ENCODE measurements around the gene CHN2. TPM values are rescaled to one million over a fixed set of nuclear protein-coding genes. Genes with fewer than 3 reads are reported as not detected.

The CHN2 gene
- total RNA-seq, 2 experiments from 2014 or later, result 1.7 to 1.8 TPM

DNA sequence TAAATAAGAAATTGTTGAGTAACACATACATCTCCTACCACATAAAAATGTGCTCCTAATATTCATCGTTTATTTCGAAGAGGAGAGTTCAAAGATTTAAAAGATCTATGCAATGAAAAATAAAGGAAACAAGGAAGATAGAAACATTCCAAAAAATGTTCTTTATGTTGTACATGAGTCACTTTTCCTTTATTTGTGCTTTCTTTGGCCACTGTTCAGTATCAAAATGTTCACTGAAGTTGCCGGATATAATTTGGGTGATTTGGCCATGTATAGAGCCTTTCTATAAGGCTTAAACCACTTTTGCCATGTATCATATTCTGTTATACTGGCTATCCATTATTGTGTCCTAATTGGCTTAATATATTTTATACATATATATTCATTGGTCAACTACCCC, 306.1 kb downstream of the CHN2 start:
- ATAC-seq, result no peak
- TF ChIP-seq, protein P1, sequence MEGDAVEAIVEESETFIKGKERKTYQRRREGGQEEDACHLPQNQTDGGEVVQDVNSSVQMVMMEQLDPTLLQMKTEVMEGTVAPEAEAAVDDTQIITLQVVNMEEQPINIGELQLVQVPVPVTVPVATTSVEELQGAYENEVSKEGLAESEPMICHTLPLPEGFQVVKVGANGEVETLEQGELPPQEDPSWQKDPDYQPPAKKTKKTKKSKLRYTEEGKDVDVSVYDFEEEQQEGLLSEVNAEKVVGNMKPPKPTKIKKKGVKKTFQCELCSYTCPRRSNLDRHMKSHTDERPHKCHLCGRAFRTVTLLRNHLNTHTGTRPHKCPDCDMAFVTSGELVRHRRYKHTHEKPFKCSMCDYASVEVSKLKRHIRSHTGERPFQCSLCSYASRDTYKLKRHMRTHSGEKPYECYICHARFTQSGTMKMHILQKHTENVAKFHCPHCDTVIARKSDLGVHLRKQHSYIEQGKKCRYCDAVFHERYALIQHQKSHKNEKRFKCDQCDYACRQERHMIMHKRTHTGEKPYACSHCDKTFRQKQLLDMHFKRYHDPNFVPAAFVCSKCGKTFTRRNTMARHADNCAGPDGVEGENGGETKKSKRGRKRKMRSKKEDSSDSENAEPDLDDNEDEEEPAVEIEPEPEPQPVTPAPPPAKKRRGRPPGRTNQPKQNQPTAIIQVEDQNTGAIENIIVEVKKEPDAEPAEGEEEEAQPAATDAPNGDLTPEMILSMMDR (IDR thresholded peaks at IDR 0.05), result no peak
- Mint-ChIP-seq H3K4me1 (ENCODE audit: low read depth) (no peaks in the 10 kb centered on the region), H3K27me3 (no peaks in the 10 kb centered on the region), H3K27ac (no peak overlapping the region), H3K4me3 (no peak overlapping the region), H3K36me3 (ENCODE audit: low read depth) (no peaks in the 10 kb centered on the region), H3K9me3 (no peaks in the 10 kb centered on the region)
- POLR2A ChIA-PET, result no interaction called here
- DNase-seq, result no peak
- intact Hi-C loops (cut with micrococcal nuclease), result no loop called here
- CTCF ChIA-PET, result interaction anchor here (0.8 to 1.4 kb wide), 2 partner anchors 91 to 544 kb away, joined by 3 to 4 read pairs; no protein-coding TSS in a partner anchor

GRCh38 chr7:29502133-29502532, 307.6 kb downstream of the CHN2 start:
- Mint-ChIP-seq H3K36me3 (ENCODE audit: low read depth) (no peaks in the 10 kb centered on the region), H3K9me3 (no peaks in the 10 kb centered on the region), H3K27me3 (no peaks in the 10 kb centered on the region), H3K4me1 (ENCODE audit: low read depth) (no peaks in the 10 kb centered on the region), H3K4me3 (no peak overlapping the region), H3K27ac (no peak overlapping the region)
- intact Hi-C loops (cut with micrococcal nuclease), result no loop called here
- ChIA-PET CTCF (no interaction called here), POLR2A (no interaction called here)
- TF ChIP-seq, protein P1 (IDR thresholded peaks at IDR 0.05), result no peak
- no peak for ATAC-seq
- DNase-seq, result no peak

GRCh38 chr7:29505931-29506330, 311.4 kb downstream of the CHN2 start:
- ATAC-seq (no peak), DNase-seq (no peak)
- Mint-ChIP-seq H3K9me3 (no peaks in the 10 kb centered on the region), H3K4me1 (ENCODE audit: low read depth) (no peaks in the 10 kb centered on the region), H3K36me3 (ENCODE audit: low read depth) (no peaks in the 10 kb centered on the region), H3K4me3 (no peak overlapping the region), H3K27me3 (no peaks in the 10 kb centered on the region), H3K27ac (no peak overlapping the region)
- CTCF ChIA-PET, result no interaction called here
- POLR2A ChIA-PET, result no interaction called here
- intact Hi-C loops (cut with micrococcal nuclease), result no loop called here
- TF ChIP-seq, protein P1 (IDR thresholded peaks at IDR 0.05), result no peak

- intact Hi-C loops (cut with micrococcal nuclease), result no loop called here
- ChIA-PET POLR2A (no interaction called here), CTCF (no interaction called here)
- Mint-ChIP-seq H3K27me3 (no peaks in the 10 kb centered on the region), H3K4me1 (ENCODE audit: low read depth) (peaks cover 3% of the 10 kb centered on the region), H3K27ac (no peak overlapping the region), H3K9me3 (no peaks in the 10 kb centered on the region), H3K36me3 (ENCODE audit: low read depth) (peaks cover 1% of the 10 kb centered on the region), H3K4me3 (no peak overlapping the region)
- ATAC-seq (no peak), DNase-seq (no peak)
- TF ChIP-seq, protein P1 (IDR thresholded peaks at IDR 0.05), result no peak
These were observed 314.0 kb downstream of the CHN2 start for GRCh38 chr7:29508608-29509007.

- ChIA-PET POLR2A (no interaction called here), CTCF (no interaction called here)
- Mint-ChIP-seq H3K27ac (no peak overlapping the region), H3K4me3 (no peak overlapping the region), H3K9me3 (no peaks in the 10 kb centered on the region), H3K27me3 (no peaks in the 10 kb centered on the region), H3K36me3 (ENCODE audit: low read depth) (peaks cover 1% of the 10 kb centered on the region), H3K4me1 (ENCODE audit: low read depth) (peaks cover 3% of the 10 kb centered on the region)
- no peak for ATAC-seq
- no peak for DNase-seq
- intact Hi-C loops (cut with micrococcal nuclease), result no loop called here
- TF ChIP-seq, protein P1 (IDR thresholded peaks at IDR 0.05), result no peak
These were observed 315.5 kb downstream of the CHN2 start for GRCh38 chr7:29510028-29510427.

All from activated CD8-positive, alpha-beta T cell treated with anti-CD3 and anti-CD28 coated beads for 36 hours (primary cell).